CD14-positive monocyte (primary cell): Measurements from ENCODE around the gene SYNDIG1. TPM values are rescaled to one million over a fixed set of nuclear protein-coding genes. Genes with fewer than 3 reads are reported as not detected.

Experiments used
- DNase-seq, 3 donors: peaks; one replicate each; pipeline ENCODE4 v3.0.0-alpha.2; 2011 to 2022
- H2AFZ ChIP-seq: 2 replicates; pipeline ENCODE4 v1.6.0; 2012; ENCODE audit warnings: mild to moderate bottlenecking, low read depth, low read length, inconsistent platforms; ENCODE audit not compliant: insufficient read depth, poor library complexity, severe bottlenecking
- H3K27ac ChIP-seq, 2 donors: 1 replicate in 1 of 2; 2 replicates in 1 of 2; pipeline ENCODE4 v1.5.1; 2012 to 2013; ENCODE audit warnings: low read length in 2 of 2, control low read depth in 1 of 2, inconsistent platforms in 1 of 2, low read depth in 1 of 2, mild to moderate bottlenecking in 1 of 2
- H3K27me3 ChIP-seq, 2 donors: one replicate each; pipeline versions ENCODE4 v1.6.0 to v1.6.1; 2011 to 2013; ENCODE audit warnings: low read length in 2 of 2; ENCODE audit not compliant: control insufficient read depth in 2 of 2, insufficient read depth in 2 of 2
- H3K36me3 ChIP-seq, 2 donors: replicated peaks in 1 of 2; 1 replicate in 1 of 2; 2 replicates in 1 of 2; pipeline versions ENCODE4 v1.5.1 to v1.6.1; 2012 to 2013; ENCODE audit warnings: low read length in 2 of 2, control low read depth in 1 of 2, inconsistent platforms in 1 of 2, mild to moderate bottlenecking in 1 of 2; ENCODE audit not compliant: insufficient read depth in 2 of 2, control insufficient read depth in 1 of 2
- H3K4me1 ChIP-seq, 2 donors: 1 replicate in 1 of 2; 2 replicates in 1 of 2; pipeline versions ENCODE4 v1.5.1 to v1.6.1; 2012 to 2013; ENCODE audit warnings: low read length in 2 of 2, control low read depth in 1 of 2, inconsistent platforms in 1 of 2, mild to moderate bottlenecking in 1 of 2, moderate library complexity in 1 of 2; ENCODE audit not compliant: insufficient read depth in 2 of 2, control insufficient read depth in 1 of 2
- H3K4me2 ChIP-seq: replicated peaks from 2 replicates; pipeline ENCODE3; 2012; ENCODE audit warnings: low read length, moderate library complexity, mild to moderate bottlenecking; ENCODE audit not compliant: poor library complexity, severe bottlenecking; ENCODE audit errors: extremely low read depth
- H3K4me3 ChIP-seq, 3 experiments: fragments of 200-600 bp in 1 of 3; sonication (generic) in 1 of 3; replicated peaks in 1 of 3; 1 replicate in 2 of 3; 2 replicates in 1 of 3; pipeline ENCODE4 v1.5.1; 2011 to 2013; ENCODE audit warnings: low read length in 3 of 3, mild to moderate bottlenecking in 3 of 3, control low read depth in 2 of 3, low read depth in 2 of 3, inconsistent platforms in 1 of 3, moderate library complexity in 1 of 3
- H3K79me2 ChIP-seq: 2 replicates; pipeline ENCODE4 v1.6.0; 2012; ENCODE audit warnings: mild to moderate bottlenecking, control low read depth, inconsistent platforms, low read length, moderate library complexity; ENCODE audit not compliant: insufficient read depth
- H3K9ac ChIP-seq: 2 replicates; pipeline ENCODE4 v1.6.0; 2017; ENCODE audit warnings: low read length, mild to moderate bottlenecking; ENCODE audit not compliant: insufficient read depth, poor library complexity, severe bottlenecking
- H3K9me3 ChIP-seq, 2 donors: replicated peaks in 1 of 2; 1 replicate in 1 of 2; 2 replicates in 1 of 2; pipeline versions ENCODE4 v1.5.1 to v1.6.1; 2012 to 2013; ENCODE audit warnings: low read length in 2 of 2, control low read depth in 1 of 2; ENCODE audit not compliant: control insufficient read depth in 1 of 2, insufficient read depth in 1 of 2
- H4K20me1 ChIP-seq: 2 replicates; pipeline ENCODE4 v1.6.0; 2012; ENCODE audit warnings: mild to moderate bottlenecking, low read length, control low read depth, moderate library complexity; ENCODE audit not compliant: insufficient read depth
- H3K27ac Mint-ChIP-seq, 7 donors: one replicate each; pipeline ENCODE4 v1.8.0; 2020; ENCODE audit warnings: mild to moderate bottlenecking in 7 of 7, mixed read lengths in 7 of 7, moderate library complexity in 6 of 7, inconsistent platforms in 2 of 7
- H3K27me3 Mint-ChIP-seq, 3 donors: one replicate each; pipeline ENCODE4 v1.8.0; 2021 to 2022; ENCODE audit warnings: low read depth in 3 of 3, mild to moderate bottlenecking in 3 of 3, mixed read lengths in 3 of 3, moderate library complexity in 3 of 3, inconsistent platforms in 1 of 3
- H3K36me3 Mint-ChIP-seq, 2 donors: one replicate each; pipeline ENCODE4 v1.8.0; 2020; ENCODE audit warnings: mixed read lengths in 2 of 2, inconsistent platforms in 1 of 2, mild to moderate bottlenecking in 1 of 2
- H3K4me1 Mint-ChIP-seq: one replicate; pipeline ENCODE4 v1.8.0; 2020; ENCODE audit warnings: mild to moderate bottlenecking, mixed read lengths
- H3K4me3 Mint-ChIP-seq, 2 donors: one replicate each; pipeline ENCODE4 v1.8.0; 2020; ENCODE audit warnings: mild to moderate bottlenecking in 2 of 2, mixed read lengths in 2 of 2, moderate library complexity in 1 of 2
- H3K9me3 Mint-ChIP-seq, 7 donors: one replicate each; pipeline ENCODE4 v1.8.0; 2020 to 2022; ENCODE audit warnings: mixed read lengths in 7 of 7, mild to moderate bottlenecking in 6 of 7, moderate library complexity in 6 of 7, inconsistent platforms in 2 of 7
- WGBS: methylation state at CpG from one replicate; pipeline ENCODE4 v1.1.5; 2013; ENCODE audit warnings: missing lambda C conversion rate; ENCODE audit not compliant: insufficient coverage; 5-methylcytosine and 5-hydroxymethylcytosine counted together
- intact Hi-C, 2 donors: fragments of 100-400 bp; cut with micrococcal nuclease; formaldehyde crosslinking; loops; one replicate each; pipeline versions ENCODE4 v1.15.0 to v1.15.1; 2023
- polyA plus RNA-seq, 3 donors: library from polyadenylated mRNA; depleted of rRNA in 1 of 3; unstranded in 2 of 3; stranded (reverse) in 1 of 3; fragments of 300-500 nt in 2 of 3; fragments of >200 nt in 1 of 3; fragmentation: Illumina TruSeq in 2 of 3; gene quantifications; 1 replicate in 2 of 3; 2 replicates in 1 of 3; pipeline ENCODE4 v1.2.3, GENCODE V29; 2012 to 2021
- TF ChIP-seq, protein P1 (sequence below): fragments of 200-600 bp; IDR thresholded peaks from one replicate; pipeline ENCODE4 v1.8.0; 2022; ENCODE audit warnings: antibody characterized with exemption, mild to moderate bottlenecking

The SYNDIG1 gene
- polyA plus RNA-seq, 3 donors = not detected

DNA sequence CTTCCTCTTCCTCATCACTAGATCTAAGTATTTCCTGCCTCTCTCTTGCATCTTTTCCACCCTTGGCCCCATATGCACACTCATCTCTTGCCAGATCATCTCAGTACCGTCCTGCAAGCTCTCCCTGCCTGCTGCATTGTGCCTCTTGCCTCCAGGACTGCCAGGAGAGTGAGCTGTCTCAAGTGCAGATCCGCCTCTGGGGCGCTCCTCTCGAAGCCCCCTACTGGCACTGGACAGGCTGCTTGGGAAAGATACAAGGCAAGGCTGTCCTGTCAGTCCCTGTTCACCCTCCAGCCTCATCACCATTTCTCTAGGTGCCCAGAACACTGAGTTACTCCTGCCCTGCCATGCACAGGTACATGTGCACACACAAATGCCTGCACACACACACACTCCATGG lies 10.2 kb downstream of the SYNDIG1 start:
- no peak for DNase-seq
- H3K9me3 ChIP-seq = no peaks in the 10 kb centered on the region
- no peak overlapping the region for H3K4me2 ChIP-seq
- H3K4me3 Mint-ChIP-seq = no peak overlapping the region
- intact Hi-C loops = no loop called here
- peaks cover 8 to 9% (median 9%) of the 10 kb centered on the region in 3 donors for H3K27me3 Mint-ChIP-seq
- no peaks in the 10 kb centered on the region for H3K9me3 Mint-ChIP-seq
- H3K79me2 ChIP-seq = no peaks in the 10 kb centered on the region
- no peak overlapping the region for H3K4me3 ChIP-seq
- no peaks in the 10 kb centered on the region for H3K36me3 ChIP-seq
- no peaks in the 10 kb centered on the region for H3K4me1 ChIP-seq
- H3K4me1 Mint-ChIP-seq = no peaks in the 10 kb centered on the region
- TF ChIP-seq, protein P1, sequence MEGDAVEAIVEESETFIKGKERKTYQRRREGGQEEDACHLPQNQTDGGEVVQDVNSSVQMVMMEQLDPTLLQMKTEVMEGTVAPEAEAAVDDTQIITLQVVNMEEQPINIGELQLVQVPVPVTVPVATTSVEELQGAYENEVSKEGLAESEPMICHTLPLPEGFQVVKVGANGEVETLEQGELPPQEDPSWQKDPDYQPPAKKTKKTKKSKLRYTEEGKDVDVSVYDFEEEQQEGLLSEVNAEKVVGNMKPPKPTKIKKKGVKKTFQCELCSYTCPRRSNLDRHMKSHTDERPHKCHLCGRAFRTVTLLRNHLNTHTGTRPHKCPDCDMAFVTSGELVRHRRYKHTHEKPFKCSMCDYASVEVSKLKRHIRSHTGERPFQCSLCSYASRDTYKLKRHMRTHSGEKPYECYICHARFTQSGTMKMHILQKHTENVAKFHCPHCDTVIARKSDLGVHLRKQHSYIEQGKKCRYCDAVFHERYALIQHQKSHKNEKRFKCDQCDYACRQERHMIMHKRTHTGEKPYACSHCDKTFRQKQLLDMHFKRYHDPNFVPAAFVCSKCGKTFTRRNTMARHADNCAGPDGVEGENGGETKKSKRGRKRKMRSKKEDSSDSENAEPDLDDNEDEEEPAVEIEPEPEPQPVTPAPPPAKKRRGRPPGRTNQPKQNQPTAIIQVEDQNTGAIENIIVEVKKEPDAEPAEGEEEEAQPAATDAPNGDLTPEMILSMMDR = no peak
- H3K9ac ChIP-seq = no peak overlapping the region
- H2AFZ ChIP-seq = no peak overlapping the region
- H3K27me3 ChIP-seq = no peaks in the 10 kb centered on the region
- WGBS = 87% methylated on average over 4 of the region's 4 CpGs
- H4K20me1 ChIP-seq = no peaks in the 10 kb centered on the region
- no peaks in the 10 kb centered on the region for H3K36me3 Mint-ChIP-seq
- H3K27ac ChIP-seq = no peak overlapping the region
- H3K27ac Mint-ChIP-seq = no peak overlapping the region

DNA sequence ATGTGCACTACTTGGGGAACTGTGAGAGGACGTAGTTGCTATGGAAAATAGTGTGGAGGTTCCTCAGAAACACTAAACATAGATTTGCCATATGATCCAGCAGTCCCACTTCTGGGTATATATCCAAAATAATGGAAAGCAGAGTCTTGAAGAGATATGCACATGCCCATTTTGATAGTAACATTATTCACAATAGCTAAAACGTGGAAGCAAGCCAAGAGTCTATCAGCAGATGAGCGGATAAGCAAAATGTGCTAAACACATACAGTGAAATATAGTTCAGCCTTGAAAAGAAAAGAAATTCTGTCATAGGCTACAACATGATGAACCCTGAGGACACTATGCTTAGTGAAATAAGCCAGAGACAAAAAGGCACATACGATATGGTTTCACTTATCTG lies 11.1 kb downstream of the SYNDIG1 start:
- Histone ChIP-seq H3K27me3 (no peaks in the 10 kb centered on the region), H3K27ac (no peak overlapping the region), H3K4me1 (no peaks in the 10 kb centered on the region), H2AFZ (no peak overlapping the region), H3K36me3 (no peaks in the 10 kb centered on the region), H3K9me3 (no peaks in the 10 kb centered on the region), H4K20me1 (no peaks in the 10 kb centered on the region), H3K4me2 (no peak overlapping the region), H3K4me3 (no peak overlapping the region), H3K79me2 (no peaks in the 10 kb centered on the region), H3K9ac (no peak overlapping the region)
- no peaks in the 10 kb centered on the region for H3K4me1 Mint-ChIP-seq
- H3K36me3 Mint-ChIP-seq = no peaks in the 10 kb centered on the region
- peaks cover 6 to 7% (median 6%) of the 10 kb centered on the region in 3 donors for H3K27me3 Mint-ChIP-seq
- WGBS = 100% methylated on average over 1 of the region's 4 CpGs
- TF ChIP-seq, protein P1 = no peak
- H3K27ac Mint-ChIP-seq = no peak overlapping the region
- DNase-seq = no peak
- intact Hi-C loops = no loop called here
- H3K9me3 Mint-ChIP-seq = no peaks in the 10 kb centered on the region
- no peak overlapping the region for H3K4me3 Mint-ChIP-seq
